Right ventricle myocardium inferior (tissue), 1 donor: ENCODE measurements around the gene EGFR. TPM values are rescaled to one million over a fixed set of nuclear protein-coding genes. Genes with fewer than 3 reads are reported as not detected.

ENCODE experiments used
- ATAC-seq: fragments of 200-7000 bp; cut with Tn5 transposase; one replicate; pipeline ENCODE4 v1.9.1; 2020; ENCODE audit warnings: mild to moderate bottlenecking, moderate library complexity
- DNase-seq: peaks from one replicate; pipeline ENCODE4 v3.0.0; 2021; ENCODE audit errors: missing footprints
- intact Hi-C: fragments of 100-400 bp; cut with DNase I; formaldehyde crosslinking; loops from one replicate; pipeline ENCODE4 v1.11.0; 2022
- total RNA-seq: library from RNA; stranded (reverse); fragmentation: NEBNext Ultra II Directional; extraction: Animal tissue kit (Norgen Biotek cat#: 25700); gene quantifications from one replicate; pipeline ENCODE4 v1.2.1, GENCODE V29; 2021
- donor health status: DM: no; HTN: yes; CAD: no; lungs with severe emphysema.

The EGFR gene
- total RNA-seq, 1 donor from 2014 or later: 11.4 TPM

DNA sequence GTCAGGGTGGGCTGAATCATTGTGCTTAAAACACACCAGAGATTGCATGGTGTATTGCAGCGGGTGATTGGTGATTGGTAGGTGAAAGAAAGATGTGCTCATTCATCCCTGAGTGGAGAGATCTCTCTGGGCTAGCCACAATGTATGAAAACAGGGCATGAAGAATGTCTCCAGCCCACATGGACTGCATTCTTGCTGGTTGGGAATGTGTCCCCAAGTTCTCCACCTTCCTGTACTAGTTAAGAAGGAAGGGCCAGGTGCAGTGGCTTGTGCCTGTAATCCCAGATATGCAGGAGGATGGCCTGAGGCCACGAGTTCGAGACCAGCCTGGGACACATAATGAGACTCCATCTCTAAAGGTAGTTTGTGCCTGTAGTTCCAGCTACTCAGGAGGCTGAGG is 232.5 kb downstream of the EGFR start:
- no peak for DNase-seq
- intact Hi-C loops: loop anchor here (10.0 kb wide), 2 partner anchors 117 to 197 kb away; no protein-coding TSS in a partner anchor
- ATAC-seq: no peak

DNA sequence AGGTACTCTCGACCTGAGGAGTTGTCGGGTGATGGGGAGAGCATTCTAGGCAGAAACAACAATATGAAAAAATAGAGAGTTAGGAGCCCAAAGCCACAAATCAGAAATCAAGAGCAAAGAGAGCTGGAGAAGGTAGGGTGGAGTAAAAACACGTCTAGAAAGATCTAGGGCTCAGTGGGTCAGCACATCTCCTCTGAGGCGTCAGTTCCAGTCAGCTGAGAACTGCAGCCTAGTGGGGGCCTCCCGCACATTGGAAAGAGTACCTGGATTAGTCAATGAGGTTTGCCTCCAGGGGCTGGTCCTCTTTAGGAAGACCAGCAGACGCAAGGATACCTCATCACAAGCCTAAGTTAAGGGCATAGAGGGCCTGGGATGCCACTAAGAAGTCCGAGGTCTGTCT is 233.1 kb downstream of the EGFR start:
- DNase-seq (no peak), ATAC-seq (no peak)
- intact Hi-C loops: loop anchor here (10.0 kb wide), 2 partner anchors 117 to 197 kb away; no protein-coding TSS in a partner anchor

DNA sequence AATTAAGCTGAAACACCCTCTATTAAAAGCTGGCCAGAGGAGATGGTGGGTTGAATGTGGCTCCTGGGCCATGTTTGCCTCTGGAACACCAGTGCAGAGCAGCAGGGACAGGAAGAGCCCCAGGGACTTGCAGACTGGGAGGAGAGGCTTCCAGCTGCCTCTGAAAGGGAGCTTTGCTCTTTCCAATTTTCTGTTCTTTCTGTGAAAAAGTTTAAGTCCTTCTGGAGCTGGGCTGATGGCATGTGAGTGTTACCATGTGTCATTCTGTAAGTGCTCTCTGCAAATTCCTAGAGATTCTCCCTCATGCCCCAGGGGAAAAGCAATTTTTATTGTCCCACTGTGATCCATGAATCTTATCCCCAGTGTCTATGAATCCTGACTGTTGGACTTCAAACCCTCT is 233.6 kb downstream of the EGFR start:
- DNase-seq (no peak), ATAC-seq (no peak)
- intact Hi-C loops: loop anchor here (10.0 kb wide), 2 partner anchors 118 to 198 kb away; no protein-coding TSS in a partner anchor

DNA sequence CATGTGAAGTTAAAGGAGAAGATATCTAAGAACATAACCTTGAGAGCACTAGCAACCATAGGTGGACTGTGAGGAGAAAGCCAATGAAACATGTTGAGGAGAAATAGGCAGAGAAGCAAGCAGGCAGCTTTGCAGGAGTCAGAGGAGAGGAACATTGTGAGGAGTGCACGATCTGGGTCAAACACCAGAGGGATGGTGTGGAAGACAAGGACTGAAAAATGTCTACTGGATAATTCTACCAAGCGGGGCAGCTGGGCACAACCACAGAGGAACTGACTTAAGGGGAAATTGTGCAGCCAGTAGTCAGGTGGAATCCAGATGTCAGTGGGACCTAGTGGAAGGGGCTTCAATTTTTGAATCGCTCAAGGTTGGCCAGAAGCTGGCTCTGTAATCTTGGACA is 234.4 kb downstream of the EGFR start:
- intact Hi-C loops: loop anchor here (10.0 kb wide), 2 partner anchors 118 to 198 kb away; no protein-coding TSS in a partner anchor
- DNase-seq (no peak), ATAC-seq (no peak)

- ATAC-seq: no peak
- DNase-seq: no peak
- intact Hi-C loops: loop anchor here (2.0 to 10.0 kb wide), 5 partner anchors 119 to 465 kb away; partner anchors contain the start of gene EGFR
Measured at GRCh38 chr7:55254242-55254595, 235.4 kb downstream of the EGFR start.

DNA sequence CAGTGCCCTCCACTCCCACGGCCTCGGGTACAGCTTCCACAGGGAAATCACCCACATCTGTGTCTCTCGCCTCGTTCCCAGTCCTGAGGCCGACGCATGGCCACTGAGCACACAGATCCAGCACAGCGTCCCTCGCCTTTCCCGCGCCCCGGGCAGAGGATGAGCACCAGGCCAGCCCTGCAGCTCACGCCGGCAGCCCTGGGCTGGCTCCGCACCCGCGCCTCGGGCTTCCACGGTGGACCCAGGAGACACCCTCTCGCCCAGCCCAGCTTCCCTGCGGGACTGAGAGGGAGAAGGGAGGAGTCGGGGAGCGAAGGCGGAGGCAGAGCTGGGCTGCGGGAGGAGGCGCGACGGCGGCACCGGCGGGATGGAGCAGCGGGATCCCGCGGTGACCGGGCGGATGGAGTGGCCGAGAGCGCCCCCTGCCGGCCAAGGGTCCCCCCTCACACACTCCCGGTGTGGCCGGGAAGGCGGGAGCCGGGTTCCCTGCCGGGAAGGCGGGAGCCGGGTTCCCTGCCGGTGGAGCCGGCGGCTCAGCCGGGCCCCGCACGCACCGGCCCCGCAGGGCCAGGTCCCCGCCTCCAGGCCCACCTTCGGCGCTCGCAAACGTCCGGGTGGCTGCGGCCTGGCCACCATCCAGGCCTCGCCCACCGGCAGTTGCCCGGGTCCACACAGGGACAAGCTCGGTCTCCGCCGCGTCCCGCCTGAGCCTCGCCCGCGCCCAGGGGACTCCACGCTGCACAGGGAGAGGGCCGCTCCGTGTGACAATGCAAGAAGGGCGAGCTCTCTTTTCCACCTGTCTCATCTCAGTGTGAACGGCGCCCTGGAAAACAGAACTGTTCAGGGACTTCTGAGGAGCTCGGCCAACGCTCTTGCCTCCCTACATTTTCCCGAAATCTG is 236.0 kb downstream of the EGFR start:
- ATAC-seq: peak; percentile 97
- intact Hi-C loops: loop anchor here (1.0 to 10.0 kb wide), 6 partner anchors 120 to 481 kb away; partner anchors contain the start of gene EGFR
- peak; percentile 90 for DNase-seq

GRCh38 chr7:55255496-55256445 is 237.0 kb downstream of the EGFR start:
- peak; percentile 95 for ATAC-seq
- peak; percentile 83 for DNase-seq
- intact Hi-C loops: loop anchor here (1.0 to 10.0 kb wide), 6 partner anchors 121 to 481 kb away; partner anchors contain the start of gene EGFR

DNA sequence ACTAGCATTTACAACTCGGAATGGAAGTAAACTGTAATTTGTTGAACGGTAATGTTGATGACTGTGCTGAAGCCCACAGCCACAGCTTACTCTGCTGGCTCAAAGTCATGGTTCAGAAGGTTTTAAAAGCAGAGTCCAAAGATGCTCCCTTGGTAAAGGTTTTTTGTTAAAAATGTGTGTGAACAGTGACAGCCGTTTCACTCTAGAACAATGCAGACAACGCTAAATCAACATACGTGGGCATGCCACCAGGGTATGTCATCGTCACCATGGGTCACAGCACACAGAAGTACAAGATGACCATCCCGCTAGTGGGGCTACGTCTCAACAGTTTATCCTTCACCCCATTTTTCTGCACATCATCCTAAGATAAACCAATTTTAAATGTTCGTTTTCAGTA is 239.8 kb downstream of the EGFR start:
- ATAC-seq (no peak), DNase-seq (no peak)
- intact Hi-C loops: loop anchor here (10.0 kb wide), 2 partner anchors 124 to 204 kb away; no protein-coding TSS in a partner anchor

DNA sequence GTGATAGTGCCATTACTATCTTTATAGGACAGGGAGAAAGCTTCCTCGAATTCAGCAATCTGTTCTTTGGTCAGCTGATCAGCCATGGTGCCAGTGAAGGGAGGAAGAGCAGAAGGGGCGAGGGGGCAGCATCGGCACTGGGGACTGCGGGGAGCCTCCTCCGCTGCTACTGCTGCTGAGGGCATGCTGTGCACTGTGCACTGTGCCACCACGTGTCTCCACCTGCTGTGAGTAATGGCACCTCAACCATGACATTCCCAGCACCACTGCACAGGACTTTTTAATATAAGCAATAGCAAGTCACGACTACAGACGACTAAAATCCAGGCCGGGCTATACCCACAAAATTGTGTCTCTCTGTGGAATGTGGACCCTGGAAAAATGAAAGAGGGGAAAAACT is 241.4 kb downstream of the EGFR start:
- DNase-seq (no peak), ATAC-seq (no peak)
- intact Hi-C loops: no loop called here

DNA sequence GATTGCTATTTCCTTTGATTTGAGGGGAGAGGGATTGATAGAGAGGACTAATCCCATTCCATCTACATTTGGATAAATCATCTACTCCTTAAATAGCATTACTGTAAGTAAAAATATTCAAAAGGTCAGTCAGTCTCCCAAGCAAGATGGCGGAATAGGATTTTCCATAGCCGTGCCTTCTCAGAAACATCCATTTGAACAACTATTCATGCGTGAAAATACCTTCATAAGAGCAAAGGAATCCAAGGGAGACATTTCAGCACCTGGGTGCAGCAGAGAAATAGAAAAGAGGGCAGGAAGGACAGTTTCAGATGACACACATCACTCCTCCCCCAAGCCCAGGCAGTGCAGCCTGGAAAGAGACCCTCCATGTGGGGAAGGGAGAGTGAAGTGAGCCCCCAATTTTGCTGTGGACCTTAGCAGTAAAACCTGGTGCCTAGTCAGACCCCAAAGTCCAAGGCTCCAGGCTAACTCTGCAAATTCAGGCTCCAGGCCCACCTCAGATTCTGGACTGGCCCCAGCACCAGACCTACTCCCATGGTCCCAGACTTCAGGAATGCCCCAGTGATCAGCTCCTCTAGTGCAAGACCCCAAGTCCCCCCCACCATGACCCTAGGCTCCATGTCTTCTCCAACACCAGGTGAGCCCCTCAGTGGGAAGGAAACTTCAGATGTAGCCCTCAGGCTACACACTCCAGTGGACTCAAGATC is 242.0 kb downstream of the EGFR start:
- DNase-seq (no peak), ATAC-seq (no peak)
- intact Hi-C loops: no loop called here
